SU-DHL-6 (cell line): ENCODE results near the gene TBC1D16.

Experiments used
- H2AFZ ChIP-seq: fragments of 200-600 bp; sonication (generic); 2 replicates; pipeline ENCODE4 v1.6.1; 2014; ENCODE audit warnings: low read depth, mild to moderate bottlenecking, moderate library complexity, mixed read lengths, antibody characterized with exemption, low read length; ENCODE audit not compliant: severe bottlenecking
- H3F3A ChIP-seq: fragments of 200-600 bp; shearing (Covaris generic); 2 replicates; pipeline ENCODE4 v1.6.0; 2016; ENCODE audit warnings: antibody characterized with exemption, mild to moderate bottlenecking; ENCODE audit not compliant: insufficient read depth
- H3K27ac ChIP-seq: fragments of 200-600 bp; sonication (generic); 2 replicates; pipeline ENCODE4 v1.5.1; 2016; ENCODE audit warnings: low read depth, mild to moderate bottlenecking, low read length, moderate library complexity, mixed read lengths
- H3K27me3 ChIP-seq: fragments of 200-600 bp; sonication (generic), shearing (Covaris generic); 2 replicates; pipeline ENCODE4 v1.6.0; 2014; ENCODE audit warnings: mild to moderate bottlenecking, low read length
- H3K36me3 ChIP-seq: fragments of 200-600 bp; sonication (generic); 2 replicates; pipeline ENCODE4 v1.6.1; 2014; ENCODE audit warnings: mild to moderate bottlenecking, low read length, mixed read lengths
- H3K4me2 ChIP-seq: fragments of 300-600, 200-600 bp; shearing (Covaris generic), sonication (generic); 2 replicates; pipeline ENCODE4 v1.6.0; 2014; ENCODE audit warnings: low read length, low read depth, mild to moderate bottlenecking; ENCODE audit not compliant: poor library complexity, severe bottlenecking
- H3K4me3 ChIP-seq: fragments of 200-600 bp; sonication (generic); 2 replicates; pipeline ENCODE4 v1.5.1; 2014; ENCODE audit warnings: antibody characterized with exemption, low read length, mild to moderate bottlenecking, mixed read lengths; ENCODE audit not compliant: insufficient read depth, poor library complexity, severe bottlenecking
- H3K79me2 ChIP-seq: fragments of 200-600 bp; sonication (generic); 2 replicates; pipeline ENCODE4 v1.6.1; 2014; ENCODE audit warnings: mild to moderate bottlenecking, low read length, moderate library complexity; ENCODE audit not compliant: insufficient read depth
- H3K9ac ChIP-seq: fragments of 200-600 bp; sonication (generic); 2 replicates; pipeline ENCODE4 v1.7.0; 2014; ENCODE audit warnings: mild to moderate bottlenecking, low read length
- H3K9me2 ChIP-seq: fragments of 200-600 bp; sonication (generic); replicated peaks from 2 replicates; pipeline ENCODE4 v1.6.1; 2014; ENCODE audit warnings: low read length; ENCODE audit not compliant: insufficient read depth
- H3K9me3 ChIP-seq: fragments of 200-600 bp; sonication (generic); 2 replicates; pipeline ENCODE4 v1.6.1; 2014; ENCODE audit warnings: low read length, mixed read lengths; ENCODE audit not compliant: insufficient read depth
- H4K20me1 ChIP-seq: fragments of 200-600 bp; sonication (generic); 2 replicates; pipeline ENCODE4 v1.6.1; 2014; ENCODE audit warnings: low read depth, mild to moderate bottlenecking, antibody characterized with exemption, low read length, moderate library complexity, mixed read lengths
- CTCF ChIP-seq: fragments of 200-600 bp; sonication (generic); IDR thresholded peaks from one replicate; pipeline ENCODE4 v1.5.1; 2017; ENCODE audit warnings: antibody characterized with exemption, mild to moderate bottlenecking, low read length, moderate library complexity; ENCODE audit not compliant: insufficient read depth, poor library complexity, severe bottlenecking
- EZH2phosphoT487 ChIP-seq: fragments of 200-600 bp; sonication (generic), shearing (Covaris generic); conservative IDR thresholded peaks from 2 replicates; pipeline ENCODE4 v1.6.1; 2018; ENCODE audit warnings: mild to moderate bottlenecking, antibody characterized with exemption, low read length, moderate library complexity, mixed read lengths

TBC1D16 gene

DNA sequence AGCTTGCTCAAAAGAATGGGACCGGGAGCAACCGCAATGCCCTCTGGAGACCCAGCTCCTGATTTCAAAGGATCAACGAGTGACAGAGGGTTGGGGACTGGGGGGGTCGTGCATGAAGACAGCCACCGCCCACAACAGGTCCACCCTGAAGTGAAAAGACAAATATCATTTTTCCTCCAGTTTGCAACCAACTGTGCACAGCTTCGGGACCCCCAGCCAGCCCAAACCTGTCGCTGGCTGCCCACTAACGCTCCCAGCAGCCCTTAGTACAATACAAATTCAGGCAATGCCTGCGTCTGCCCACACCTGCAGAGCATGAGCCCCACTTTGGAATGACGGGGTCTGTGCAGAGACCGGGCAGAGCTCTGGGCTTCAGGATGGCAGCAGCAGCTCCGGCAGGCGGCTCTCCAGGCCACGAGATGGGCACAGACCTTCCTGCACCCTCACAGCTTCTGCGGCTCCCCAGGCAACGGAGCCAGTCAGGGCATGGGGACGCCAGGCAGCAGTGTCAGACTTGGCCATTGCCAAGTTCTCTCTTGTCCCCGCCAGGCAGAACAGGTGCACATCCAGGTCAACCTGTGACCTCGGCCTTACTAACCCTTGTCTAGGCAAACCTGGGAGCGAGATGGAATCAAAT, 60.1 kb downstream of the TBC1D16 start:
- no peak overlapping the region for H2AFZ ChIP-seq
- no peaks in the 10 kb centered on the region for H3K27me3 ChIP-seq
- H3K9me3 ChIP-seq, result no peaks in the 10 kb centered on the region
- no peak overlapping the region for H3K27ac ChIP-seq
- H3K4me2 ChIP-seq, result no peak overlapping the region
- no peaks in the 10 kb centered on the region for H4K20me1 ChIP-seq
- no peaks in the 10 kb centered on the region for H3K36me3 ChIP-seq
- no peaks in the 10 kb centered on the region for H3K9me2 ChIP-seq
- no peaks in the 10 kb centered on the region for H3K79me2 ChIP-seq
- no peaks in the 10 kb centered on the region for H3F3A ChIP-seq
- TF ChIP-seq CTCF, result no peak
- H3K9ac ChIP-seq, result no peak overlapping the region
- H3K4me3 ChIP-seq, result no peak overlapping the region

- no peaks in the 10 kb centered on the region for H3K9me2 ChIP-seq
- no peak for TF ChIP-seq CTCF
- no peak for TF ChIP-seq EZH2phosphoT487
- H4K20me1 ChIP-seq, result no peaks in the 10 kb centered on the region
- no peak overlapping the region for H3K4me2 ChIP-seq
- no peak overlapping the region for H3K9ac ChIP-seq
- H3K27me3 ChIP-seq, result no peaks in the 10 kb centered on the region
- H3K27ac ChIP-seq, result no peak overlapping the region
- no peaks in the 10 kb centered on the region for H3F3A ChIP-seq
- no peaks in the 10 kb centered on the region for H3K36me3 ChIP-seq
- H2AFZ ChIP-seq, result no peak overlapping the region
- H3K79me2 ChIP-seq, result no peaks in the 10 kb centered on the region
- no peak overlapping the region for H3K4me3 ChIP-seq
- no peaks in the 10 kb centered on the region for H3K9me3 ChIP-seq
These were observed 60.8 kb downstream of the TBC1D16 start for GRCh38 chr17:79974566-79975497.

- Histone ChIP-seq H3K36me3 (no peaks in the 10 kb centered on the region), H3K79me2 (no peaks in the 10 kb centered on the region), H3K4me2 (no peak overlapping the region), H3K27me3 (no peaks in the 10 kb centered on the region), H4K20me1 (no peaks in the 10 kb centered on the region), H2AFZ (no peak overlapping the region), H3K9me3 (no peaks in the 10 kb centered on the region), H3F3A (no peaks in the 10 kb centered on the region), H3K9me2 (no peaks in the 10 kb centered on the region), H3K9ac (no peak overlapping the region), H3K4me3 (no peak overlapping the region), H3K27ac (no peak overlapping the region)
- TF ChIP-seq EZH2phosphoT487 (no peak), CTCF (no peak)
These were observed 64.0 kb downstream of the TBC1D16 start for GRCh38 chr17:79971651-79972050.
